GM21825 (cell line): ENCODE data around the gene IL22RA2.

Source experiments
- ATAC-seq: cut with Tn5 transposase; IDR thresholded peaks from one replicate; pipeline ENCODE4 v1.9.1; 2021; ENCODE audit warnings: mild to moderate bottlenecking, moderate library complexity; ENCODE audit not compliant: unreplicated experiment

The IL22RA2 gene

GRCh38 chr6:137097526-137097925, 75.9 kb downstream of the IL22RA2 start:
- ATAC-seq, result no peak

- ATAC-seq, result peak; percentile 42
These were observed 76.4 kb downstream of the IL22RA2 start for GRCh38 chr6:137097057-137097456.

- ATAC-seq, result peak; percentile 79
These were observed 77.7 kb downstream of the IL22RA2 start for GRCh38 chr6:137095651-137096238.

DNA sequence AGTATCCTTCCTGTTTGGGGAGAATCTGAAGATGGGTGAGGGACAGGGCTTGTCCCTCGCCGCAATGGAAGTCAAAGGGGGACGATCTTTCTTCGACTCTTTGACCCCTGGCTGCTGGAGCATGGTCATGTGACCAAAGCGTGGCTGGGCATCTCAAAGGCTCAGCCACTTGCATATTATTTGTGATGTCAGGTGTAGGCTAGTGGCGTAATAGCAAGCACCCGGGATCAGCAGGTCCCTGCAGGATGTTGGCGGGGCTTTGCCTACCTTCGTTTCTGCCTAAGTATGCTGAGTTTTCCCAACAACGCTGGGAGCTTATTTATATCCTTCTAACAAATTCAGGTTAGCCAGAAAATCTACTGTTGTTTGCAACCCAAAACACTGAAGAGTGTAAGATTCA, 78.4 kb downstream of the IL22RA2 start:
- no peak for ATAC-seq

- no peak for ATAC-seq
These were observed 78.9 kb downstream of the IL22RA2 start for GRCh38 chr6:137094411-137095008.
